WTC11 (cell line): Measurements from ENCODE around the gene ATM. TPM values are rescaled to one million over a fixed set of nuclear protein-coding genes. Genes with fewer than 3 reads are reported as not detected.

Experiments used
- ATAC-seq: fragments of 200-7000 bp; cut with Tn5 transposase; 2 replicates; pipeline ENCODE4 v1.10.0; 2021; ENCODE audit warnings: mild to moderate bottlenecking, moderate library complexity
- CTCF ChIA-PET: fragments of 300-600 bp; sonication (Branson Sonifier 250); formaldehyde crosslinking; loops from one replicate; lab custom pipeline; 2021; ENCODE audit warnings: antibody characterized with exemption; lab: Charles Lee
- POLR2A ChIA-PET: fragments of 350-600 bp; sonication (Branson Sonifier 250); formaldehyde crosslinking; loops from one replicate; lab custom pipeline; 2021; ENCODE audit warnings: antibody characterized with exemption; lab: Charles Lee
- DNase-seq: peaks from one replicate; pipeline ENCODE4 v3.0.0; 2021; ENCODE audit warnings: low spot score
- H3K27ac Mint-ChIP-seq: 2 replicates; pipeline ENCODE4 v1.8.0; 2021; ENCODE audit warnings: mixed read lengths
- H3K27me3 Mint-ChIP-seq: 2 replicates; pipeline ENCODE4 v1.8.0; 2021; ENCODE audit warnings: low read depth, mild to moderate bottlenecking, moderate library complexity, mixed read lengths
- H3K36me3 Mint-ChIP-seq: 2 replicates; pipeline ENCODE4 v1.8.0; 2021; ENCODE audit warnings: mixed read lengths
- H3K4me1 Mint-ChIP-seq: 2 replicates; pipeline ENCODE4 v1.8.0; 2022; ENCODE audit warnings: mixed read lengths
- H3K4me3 Mint-ChIP-seq: 2 replicates; pipeline ENCODE4 v1.8.0; 2021; ENCODE audit warnings: mild to moderate bottlenecking, moderate library complexity, mixed read lengths
- H3K9me3 Mint-ChIP-seq: 2 replicates; pipeline ENCODE4 v1.8.0; 2021; ENCODE audit warnings: mixed read lengths
- ATF1 ChIP-seq: sonication (generic); formaldehyde crosslinking; IDR thresholded peaks from 2 replicates; pipeline ENCODE4 v1.8.1; 2023; ENCODE audit warnings: mild to moderate bottlenecking, moderate library complexity, missing genetic modification reagents
- CBFB ChIP-seq: sonication (generic); formaldehyde crosslinking; IDR thresholded peaks from 2 replicates; pipeline ENCODE4 v1.8.1; 2022; ENCODE audit warnings: mild to moderate bottlenecking, low read depth, missing genetic modification reagents
- IRF2 ChIP-seq: sonication (generic); formaldehyde crosslinking; IDR thresholded peaks from 2 replicates; pipeline ENCODE4 v1.8.0; 2022; ENCODE audit warnings: low read depth, missing genetic modification reagents, borderline replicate concordance
- JAZF1 ChIP-seq: fragments of 250-450 bp; sonication (Bioruptor Pico); IDR thresholded peaks from 2 replicates; pipeline ENCODE4 v1.9.0; 2021; ENCODE audit warnings: moderate library complexity, mild to moderate bottlenecking, inconsistent platforms
- MXD4 ChIP-seq: fragments of 250-450 bp; sonication (Bioruptor Pico); IDR thresholded peaks from 2 replicates; pipeline ENCODE4 v1.8.0; 2021; ENCODE audit warnings: mild to moderate bottlenecking, moderate library complexity, borderline replicate concordance
- NFATC4 ChIP-seq: fragments of 250-450 bp; sonication (Bioruptor Pico); IDR thresholded peaks from 2 replicates; pipeline ENCODE4 v1.9.0; 2021; ENCODE audit warnings: mild to moderate bottlenecking
- NR3C1 ChIP-seq: sonication (generic); formaldehyde crosslinking; conservative IDR thresholded peaks from 2 replicates; pipeline ENCODE4 v1.8.1; 2023; ENCODE audit warnings: low read depth, mild to moderate bottlenecking, missing genetic modification reagents
- SMAD4 ChIP-seq: sonication (generic); formaldehyde crosslinking; IDR thresholded peaks from 2 replicates; pipeline ENCODE4 v1.8.0; 2022; ENCODE audit warnings: mild to moderate bottlenecking, missing genetic modification reagents
- TCF7 ChIP-seq: sonication (generic); formaldehyde crosslinking; IDR thresholded peaks from 2 replicates; pipeline ENCODE4 v1.8.0; 2022; ENCODE audit warnings: mild to moderate bottlenecking, low read depth, missing genetic modification reagents, moderate library complexity
- TP53 ChIP-seq: sonication (generic); formaldehyde crosslinking; IDR thresholded peaks from 2 replicates; pipeline ENCODE4 v1.8.1; 2023; ENCODE audit warnings: mild to moderate bottlenecking, missing genetic modification reagents
- ZNF219 ChIP-seq: sonication (generic); formaldehyde crosslinking; IDR thresholded peaks from 2 replicates; pipeline ENCODE4 v1.8.0; 2023; ENCODE audit warnings: missing genetic modification reagents, mild to moderate bottlenecking, borderline replicate concordance
- ZNF232 ChIP-seq: sonication (generic); formaldehyde crosslinking; IDR thresholded peaks from 2 replicates; pipeline ENCODE4 v1.8.0; 2022; ENCODE audit warnings: mild to moderate bottlenecking, missing genetic modification reagents
- total RNA-seq: library from RNA; stranded (reverse); gene quantifications from 3 replicates; pipeline ENCODE4 v1.2.3, GENCODE V29; 2021
- TF ChIP-seq, protein P1 (sequence below): sonication (generic); formaldehyde crosslinking; IDR thresholded peaks from 2 replicates; pipeline ENCODE4 v1.8.0; 2023; ENCODE audit warnings: missing genetic modification reagents
- TF ChIP-seq, protein P2 (sequence below): sonication (generic); formaldehyde crosslinking; IDR thresholded peaks from 2 replicates; pipeline ENCODE4 v1.8.1; 2023; ENCODE audit warnings: mild to moderate bottlenecking, missing genetic modification reagents
- TF ChIP-seq, protein P3 (sequence below): fragments of 250-450 bp; sonication (Bioruptor Pico); IDR thresholded peaks from 2 replicates; pipeline ENCODE4 v2.1.2; 2022; ENCODE audit warnings: mild to moderate bottlenecking, moderate library complexity
- TF ChIP-seq, protein P4 (sequence below): fragments of 250-450 bp; sonication (Bioruptor Pico); IDR thresholded peaks from 2 replicates; pipeline ENCODE4 v1.9.0; 2021; ENCODE audit warnings: mild to moderate bottlenecking, borderline replicate concordance

ATM gene
- total RNA-seq, 1 experiment from 2014 or later = 49.5 TPM

DNA sequence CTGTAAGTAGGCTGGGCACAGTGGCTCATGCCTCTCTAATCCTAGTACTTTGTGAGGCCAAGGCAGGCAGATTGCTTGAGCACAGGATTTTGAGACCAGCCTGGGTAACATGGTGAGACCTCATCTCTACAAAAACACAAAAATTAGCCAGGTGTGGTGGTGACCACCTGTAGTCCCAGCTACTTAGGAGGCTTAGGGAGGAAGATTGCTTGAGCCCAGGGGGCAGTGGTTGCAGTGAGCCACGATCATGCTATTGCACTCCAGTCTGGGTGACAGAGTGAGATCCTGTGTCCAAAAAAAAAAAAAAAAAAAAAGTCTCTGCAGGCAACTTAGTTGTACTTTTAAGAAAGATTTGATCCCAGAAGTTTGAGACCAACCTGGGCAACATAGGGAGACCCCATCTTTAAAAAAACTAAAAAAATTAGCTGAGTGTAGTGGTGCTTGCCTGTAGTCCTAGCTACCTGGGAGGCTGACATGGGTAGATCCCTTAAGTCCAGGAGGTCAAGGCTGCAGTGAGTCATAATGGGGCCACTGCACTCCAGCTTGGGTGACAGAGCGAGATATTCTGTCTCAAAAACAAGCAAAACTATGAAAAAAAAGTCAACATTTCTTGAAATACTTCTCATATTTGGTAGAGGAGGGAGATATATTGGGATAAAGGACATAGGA, 10.5 kb downstream of the ATM start:
- H3K27ac Mint-ChIP-seq = no peak overlapping the region
- no peak overlapping the region for H3K4me3 Mint-ChIP-seq
- CTCF ChIA-PET = interaction anchor here (1.2 kb wide), 1 partner anchor 85 kb away, joined by 3 read pairs; no protein-coding TSS in a partner anchor
- no peaks in the 10 kb centered on the region for H3K4me1 Mint-ChIP-seq
- POLR2A ChIA-PET = no interaction called here
- no peak for TF ChIP-seq IRF2 (CRISPR knock-in tag)
- TF ChIP-seq, protein P1, sequence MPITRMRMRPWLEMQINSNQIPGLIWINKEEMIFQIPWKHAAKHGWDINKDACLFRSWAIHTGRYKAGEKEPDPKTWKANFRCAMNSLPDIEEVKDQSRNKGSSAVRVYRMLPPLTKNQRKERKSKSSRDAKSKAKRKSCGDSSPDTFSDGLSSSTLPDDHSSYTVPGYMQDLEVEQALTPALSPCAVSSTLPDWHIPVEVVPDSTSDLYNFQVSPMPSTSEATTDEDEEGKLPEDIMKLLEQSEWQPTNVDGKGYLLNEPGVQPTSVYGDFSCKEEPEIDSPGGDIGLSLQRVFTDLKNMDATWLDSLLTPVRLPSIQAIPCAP (CRISPR knock-in tag) = no peak
- TF ChIP-seq ZNF232 (CRISPR knock-in tag) = no peak
- no peak for TF ChIP-seq MXD4 (CRISPR knock-in tag)
- TF ChIP-seq TCF7 = no peak
- TF ChIP-seq TP53 = no peak
- TF ChIP-seq ATF1 (CRISPR knock-in tag) = no peak
- no peak for TF ChIP-seq ZNF219 (CRISPR knock-in tag)
- no peak for TF ChIP-seq NFATC4 (CRISPR knock-in tag)
- TF ChIP-seq JAZF1 (CRISPR knock-in tag) = no peak
- TF ChIP-seq CBFB = no peak
- DNase-seq (no peak), ATAC-seq (no peak)
- peaks cover 51% of the 10 kb centered on the region for H3K36me3 Mint-ChIP-seq
- no peaks in the 10 kb centered on the region for H3K27me3 Mint-ChIP-seq
- no peaks in the 10 kb centered on the region for H3K9me3 Mint-ChIP-seq

DNA sequence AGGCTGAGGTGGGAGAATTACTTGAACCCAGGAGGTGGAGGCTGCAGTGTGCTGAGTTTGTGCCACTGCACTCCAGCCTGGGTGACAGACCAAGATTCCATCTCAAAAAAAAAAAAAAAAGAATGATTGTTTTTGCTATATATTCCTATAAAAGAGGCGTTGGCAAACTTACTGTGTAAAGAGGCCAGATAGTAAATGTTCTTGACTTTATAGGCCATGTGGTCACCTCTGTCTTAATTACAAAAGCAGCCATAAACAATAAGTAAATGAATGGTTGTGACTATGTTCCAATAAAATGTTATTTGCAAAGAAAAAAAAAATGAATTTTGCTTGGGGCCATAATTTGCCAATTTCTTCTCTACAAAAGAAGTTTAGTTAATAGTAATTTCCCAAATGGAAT, 12.3 kb downstream of the ATM start:
- ChIA-PET CTCF (no interaction called here), POLR2A (no interaction called here)
- no peaks in the 10 kb centered on the region for H3K27me3 Mint-ChIP-seq
- no peak for DNase-seq
- H3K9me3 Mint-ChIP-seq = no peaks in the 10 kb centered on the region
- no peak overlapping the region for H3K4me3 Mint-ChIP-seq
- peaks cover 42% of the 10 kb centered on the region for H3K36me3 Mint-ChIP-seq
- no peaks in the 10 kb centered on the region for H3K4me1 Mint-ChIP-seq
- no peak overlapping the region for H3K27ac Mint-ChIP-seq
- TF ChIP-seq SMAD4 (CRISPR knock-in tag) (no peak), JAZF1 (CRISPR knock-in tag) (no peak), TP53 (no peak), NR3C1 (CRISPR knock-in tag) (no peak)
- TF ChIP-seq, protein P2, sequence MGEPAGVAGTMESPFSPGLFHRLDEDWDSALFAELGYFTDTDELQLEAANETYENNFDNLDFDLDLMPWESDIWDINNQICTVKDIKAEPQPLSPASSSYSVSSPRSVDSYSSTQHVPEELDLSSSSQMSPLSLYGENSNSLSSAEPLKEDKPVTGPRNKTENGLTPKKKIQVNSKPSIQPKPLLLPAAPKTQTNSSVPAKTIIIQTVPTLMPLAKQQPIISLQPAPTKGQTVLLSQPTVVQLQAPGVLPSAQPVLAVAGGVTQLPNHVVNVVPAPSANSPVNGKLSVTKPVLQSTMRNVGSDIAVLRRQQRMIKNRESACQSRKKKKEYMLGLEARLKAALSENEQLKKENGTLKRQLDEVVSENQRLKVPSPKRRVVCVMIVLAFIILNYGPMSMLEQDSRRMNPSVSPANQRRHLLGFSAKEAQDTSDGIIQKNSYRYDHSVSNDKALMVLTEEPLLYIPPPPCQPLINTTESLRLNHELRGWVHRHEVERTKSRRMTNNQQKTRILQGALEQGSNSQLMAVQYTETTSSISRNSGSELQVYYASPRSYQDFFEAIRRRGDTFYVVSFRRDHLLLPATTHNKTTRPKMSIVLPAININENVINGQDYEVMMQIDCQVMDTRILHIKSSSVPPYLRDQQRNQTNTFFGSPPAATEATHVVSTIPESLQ (CRISPR knock-in tag) = no peak
- TF ChIP-seq, protein P3, sequence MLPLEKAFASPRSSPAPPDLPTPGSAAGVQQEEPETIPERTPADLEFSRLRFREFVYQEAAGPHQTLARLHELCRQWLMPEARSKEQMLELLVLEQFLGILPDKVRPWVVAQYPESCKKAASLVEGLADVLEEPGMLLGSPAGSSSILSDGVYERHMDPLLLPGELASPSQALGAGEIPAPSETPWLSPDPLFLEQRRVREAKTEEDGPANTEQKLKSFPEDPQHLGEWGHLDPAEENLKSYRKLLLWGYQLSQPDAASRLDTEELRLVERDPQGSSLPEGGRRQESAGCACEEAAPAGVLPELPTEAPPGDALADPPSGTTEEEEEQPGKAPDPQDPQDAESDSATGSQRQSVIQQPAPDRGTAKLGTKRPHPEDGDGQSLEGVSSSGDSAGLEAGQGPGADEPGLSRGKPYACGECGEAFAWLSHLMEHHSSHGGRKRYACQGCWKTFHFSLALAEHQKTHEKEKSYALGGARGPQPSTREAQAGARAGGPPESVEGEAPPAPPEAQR (CRISPR knock-in tag) = no peak
- TF ChIP-seq, protein P4, sequence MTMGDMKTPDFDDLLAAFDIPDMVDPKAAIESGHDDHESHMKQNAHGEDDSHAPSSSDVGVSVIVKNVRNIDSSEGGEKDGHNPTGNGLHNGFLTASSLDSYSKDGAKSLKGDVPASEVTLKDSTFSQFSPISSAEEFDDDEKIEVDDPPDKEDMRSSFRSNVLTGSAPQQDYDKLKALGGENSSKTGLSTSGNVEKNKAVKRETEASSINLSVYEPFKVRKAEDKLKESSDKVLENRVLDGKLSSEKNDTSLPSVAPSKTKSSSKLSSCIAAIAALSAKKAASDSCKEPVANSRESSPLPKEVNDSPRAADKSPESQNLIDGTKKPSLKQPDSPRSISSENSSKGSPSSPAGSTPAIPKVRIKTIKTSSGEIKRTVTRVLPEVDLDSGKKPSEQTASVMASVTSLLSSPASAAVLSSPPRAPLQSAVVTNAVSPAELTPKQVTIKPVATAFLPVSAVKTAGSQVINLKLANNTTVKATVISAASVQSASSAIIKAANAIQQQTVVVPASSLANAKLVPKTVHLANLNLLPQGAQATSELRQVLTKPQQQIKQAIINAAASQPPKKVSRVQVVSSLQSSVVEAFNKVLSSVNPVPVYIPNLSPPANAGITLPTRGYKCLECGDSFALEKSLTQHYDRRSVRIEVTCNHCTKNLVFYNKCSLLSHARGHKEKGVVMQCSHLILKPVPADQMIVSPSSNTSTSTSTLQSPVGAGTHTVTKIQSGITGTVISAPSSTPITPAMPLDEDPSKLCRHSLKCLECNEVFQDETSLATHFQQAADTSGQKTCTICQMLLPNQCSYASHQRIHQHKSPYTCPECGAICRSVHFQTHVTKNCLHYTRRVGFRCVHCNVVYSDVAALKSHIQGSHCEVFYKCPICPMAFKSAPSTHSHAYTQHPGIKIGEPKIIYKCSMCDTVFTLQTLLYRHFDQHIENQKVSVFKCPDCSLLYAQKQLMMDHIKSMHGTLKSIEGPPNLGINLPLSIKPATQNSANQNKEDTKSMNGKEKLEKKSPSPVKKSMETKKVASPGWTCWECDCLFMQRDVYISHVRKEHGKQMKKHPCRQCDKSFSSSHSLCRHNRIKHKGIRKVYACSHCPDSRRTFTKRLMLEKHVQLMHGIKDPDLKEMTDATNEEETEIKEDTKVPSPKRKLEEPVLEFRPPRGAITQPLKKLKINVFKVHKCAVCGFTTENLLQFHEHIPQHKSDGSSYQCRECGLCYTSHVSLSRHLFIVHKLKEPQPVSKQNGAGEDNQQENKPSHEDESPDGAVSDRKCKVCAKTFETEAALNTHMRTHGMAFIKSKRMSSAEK (CRISPR knock-in tag) = no peak
- TF ChIP-seq, all 79 proteins: peak for 0
- no peak for ATAC-seq
